TTC549 (cell line): Measurements from ENCODE around the gene MSGN1.
"Not testable (repeated sequence)": the region's sequence is repeated elsewhere in the genome, so short reads cannot be mapped to it uniquely, and the experiment has no call there.

Experiments
- FAIRE-seq: peaks from 2 replicates; lab custom pipeline; 2012; peaks lifted over from hg19 to GRCh38; lab: Jason Lieb, UNC

MSGN1 gene

GRCh38 chr2:17805717-17806363 lies 10.4 kb upstream of the MSGN1 start:
- no peak for FAIRE-seq

- FAIRE-seq, result no peak
These were observed 3.1 kb upstream of the MSGN1 start for GRCh38 chr2:17813010-17813741.

- no peak for FAIRE-seq
These were observed 2.4 kb upstream of the MSGN1 start for GRCh38 chr2:17813742-17814473.

- no peak for FAIRE-seq
These were observed 1.7 kb upstream of the MSGN1 start for GRCh38 chr2:17814601-17815000.

GRCh38 chr2:17815468-17816184 lies 634 bp upstream of the MSGN1 start:
- FAIRE-seq, result no peak

- peak; percentile 46 for FAIRE-seq
These were observed 2.1 kb downstream of the MSGN1 start for GRCh38 chr2:17818235-17818815.

- no peak for FAIRE-seq
These were observed 4.8 kb downstream of the MSGN1 start for GRCh38 chr2:17821080-17821479.

- FAIRE-seq, result no peak
These were observed 5.5 kb downstream of the MSGN1 start for GRCh38 chr2:17821535-17822444.

GRCh38 chr2:17822445-17823117 lies 6.3 kb downstream of the MSGN1 start:
- FAIRE-seq, result no peak

- not testable (repeated sequence) for FAIRE-seq
These were observed 7.4 kb downstream of the MSGN1 start for GRCh38 chr2:17823646-17824045.

GRCh38 chr2:17827316-17827715 lies 11.1 kb downstream of the MSGN1 start:
- no peak for FAIRE-seq

- FAIRE-seq, result no peak
These were observed 11.5 kb downstream of the MSGN1 start for GRCh38 chr2:17827785-17828184.

- FAIRE-seq, result no peak
These were observed 14.1 kb downstream of the MSGN1 start for GRCh38 chr2:17830053-17831034.

- no peak for FAIRE-seq
These were observed 19.3 kb downstream of the MSGN1 start for GRCh38 chr2:17835516-17835915.

- FAIRE-seq, result no peak
These were observed 23.7 kb downstream of the MSGN1 start for GRCh38 chr2:17839959-17840358.

GRCh38 chr2:17843457-17843856 lies 27.2 kb downstream of the MSGN1 start:
- no peak for FAIRE-seq

GRCh38 chr2:17845806-17846205 lies 29.5 kb downstream of the MSGN1 start:
- no peak for FAIRE-seq

GRCh38 chr2:17846676-17847075 lies 30.4 kb downstream of the MSGN1 start:
- no peak for FAIRE-seq

GRCh38 chr2:17847236-17847635 lies 31.0 kb downstream of the MSGN1 start:
- FAIRE-seq, result no peak
